ENCODE data around the gene PLA2G10. TPM values are rescaled to one million over a fixed set of nuclear protein-coding genes. Genes with fewer than 3 reads are reported as not detected.

The PLA2G10 gene
- total and polyA plus RNA-seq, 9 of the 15 experiments (the other 6 are each of a cell fraction or from before 2014, with no cell fraction given): not detected

GRCh38 chr16:14629612-14629918 is 64.5 kb downstream of the PLA2G10 start:
- ChIA-PET POLR2A (interaction anchor here (0.6 to 1.8 kb wide), 9 partner anchors 8 to 410 kb away, joined by 3 to 10 read pairs (median 3); no protein-coding TSS in a partner anchor), CTCF (ENCODE audit: low intra/inter-chr PET ratio) (no interaction called here)
- Histone ChIP-seq H3K4me1 (replicated peaks in 1 of 2; ENCODE audit: control insufficient read depth in 2 of 2, insufficient read depth in 2 of 2, low read length in 2 of 2) (peaks cover 22 to 28% of the 10 kb centered on the region in 2 experiments), H4K20me1 (replicated peaks; ENCODE audit: control insufficient read depth, insufficient read depth, low read length) (peaks cover 7% of the 10 kb centered on the region), H3K4me3 (peak overlapping the region; percentile 83), H3K79me2 (ENCODE audit: control insufficient read depth, insufficient read depth, low read length) (peaks cover 52% of the 10 kb centered on the region), H3K4me2 (ENCODE audit: insufficient read depth, low read length) (peak overlapping the region; percentile 93), H2AFZ (ENCODE audit: low read depth, low read length) (peak overlapping the region; percentile 77), H3K36me3 (ENCODE audit: control insufficient read depth, insufficient read depth, low read length) (peaks cover 38% of the 10 kb centered on the region), H3K27me3 (ENCODE audit: control insufficient read depth in 2 of 2, insufficient read depth in 2 of 2, low read length in 2 of 2) (no peaks in the 10 kb centered on the region), H3K27ac (ENCODE audit: extremely low read depth, low read depth, low read length) (peak overlapping the region; percentile 99), H3K9ac (ENCODE audit: insufficient read depth in 1 of 2, low read depth in 2 of 2, low read length in 2 of 2) (peak overlapping the region; percentile 96 to 100), H3K9me3 (replicated peaks; ENCODE audit: control insufficient read depth, insufficient read depth, low read depth, low read length) (no peaks in the 10 kb centered on the region), H3K9me1 (ENCODE audit: control insufficient read depth, insufficient read depth, low read length) (no peaks in the 10 kb centered on the region)
- intact Hi-C loops (cut with micrococcal nuclease) (no loop called here), in situ Hi-C loops (cut with MboI) (loop anchor here (25.0 kb wide), 1 partner anchor 1883 kb away; no protein-coding TSS in a partner anchor)
- ATAC-seq (peak; percentile 5; the same call in 2 of the 3 replicates), DNase-seq (ENCODE audit: extremely low read depth in 1 of 4, low spot score in 3 of 4) (peak in 2 of 4 experiments; percentile 34 to 61), FAIRE-seq (no peak)
- 2% methylated on average over 12 of the region's 17 CpGs for WGBS (ENCODE audit: insufficient coverage, low coverage, missing lambda C conversion rate)
- BruUV-seq (replicated peaks): TSS peak; percentile 21
- TF ChIP-seq HNRNPH1 (optimal IDR thresholded peaks at IDR 0.05; ENCODE audit: low read depth, low read length) (no peak), KDM5B (IDR thresholded peaks at IDR 0.05; ENCODE audit: insufficient replicate concordance, low read depth, low read length) (no peak), HDAC2 (IDR thresholded peaks at IDR 0.05) (peak; percentile 31; the same call in 1 of the 2 replicates), NRF1 (conservative IDR thresholded peaks at IDR 0.05 in 1 of 2, IDR thresholded peaks at IDR 0.05 in 1 of 2) (no peak), HMG20B (CRISPR knock-in tag; IDR thresholded peaks at IDR 0.05) (no peak), PTRF (tag; IDR thresholded peaks at IDR 0.05) (no peak), HDAC1 (IDR thresholded peaks at IDR 0.05) (no peak), ATF2 (CRISPR knock-in tag; IDR thresholded peaks at IDR 0.05) (no peak), TRIM24 (IDR thresholded peaks at IDR 0.05) (0 out of 4 replicates have a peak, but pooled peaks of 1 of the 2 experiments have one; percentile 12), ZNF121 (CRISPR knock-in tag; conservative IDR thresholded peaks at IDR 0.05) (no peak), AFF4 (CRISPR knock-in tag; IDR thresholded peaks at IDR 0.05) (0 out of 2 replicates have a peak, but pooled peaks have one; percentile 7), FUS (optimal IDR thresholded peaks at IDR 0.05; ENCODE audit: low read depth, low read length) (no peak), SREBF1 (IDR thresholded peaks at IDR 0.05; ENCODE audit: borderline replicate concordance, low read depth, low read length) (no peak), ZNF717 (CRISPR knock-in tag; IDR thresholded peaks at IDR 0.05) (no peak)
- TF ChIP-seq, protein P1, sequence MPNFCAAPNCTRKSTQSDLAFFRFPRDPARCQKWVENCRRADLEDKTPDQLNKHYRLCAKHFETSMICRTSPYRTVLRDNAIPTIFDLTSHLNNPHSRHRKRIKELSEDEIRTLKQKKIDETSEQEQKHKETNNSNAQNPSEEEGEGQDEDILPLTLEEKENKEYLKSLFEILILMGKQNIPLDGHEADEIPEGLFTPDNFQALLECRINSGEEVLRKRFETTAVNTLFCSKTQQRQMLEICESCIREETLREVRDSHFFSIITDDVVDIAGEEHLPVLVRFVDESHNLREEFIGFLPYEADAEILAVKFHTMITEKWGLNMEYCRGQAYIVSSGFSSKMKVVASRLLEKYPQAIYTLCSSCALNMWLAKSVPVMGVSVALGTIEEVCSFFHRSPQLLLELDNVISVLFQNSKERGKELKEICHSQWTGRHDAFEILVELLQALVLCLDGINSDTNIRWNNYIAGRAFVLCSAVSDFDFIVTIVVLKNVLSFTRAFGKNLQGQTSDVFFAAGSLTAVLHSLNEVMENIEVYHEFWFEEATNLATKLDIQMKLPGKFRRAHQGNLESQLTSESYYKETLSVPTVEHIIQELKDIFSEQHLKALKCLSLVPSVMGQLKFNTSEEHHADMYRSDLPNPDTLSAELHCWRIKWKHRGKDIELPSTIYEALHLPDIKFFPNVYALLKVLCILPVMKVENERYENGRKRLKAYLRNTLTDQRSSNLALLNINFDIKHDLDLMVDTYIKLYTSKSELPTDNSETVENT (CRISPR knock-in tag; IDR thresholded peaks at IDR 0.05): no peak
